AG10803 (cell line): ENCODE data around the gene DIPK1A.
"Not testable (repeated sequence)": the region's sequence is repeated elsewhere in the genome, so short reads cannot be mapped to it uniquely, and the experiment has no call there.

ENCODE experiments used
- DNase-seq: peaks from one replicate; pipeline ENCODE4 v3.0.0; 2010; ENCODE audit warnings: low read depth
- H3K4me3 ChIP-seq: 2 replicates; pipeline ENCODE4 v1.5.1; 2011; ENCODE audit warnings: mild to moderate bottlenecking, low read length, control low read depth
- TF ChIP-seq, protein P1 (sequence below): conservative IDR thresholded peaks from 2 replicates; pipeline ENCODE4 v1.5.1; 2011; ENCODE audit warnings: mild to moderate bottlenecking, low read length, control low read depth, inconsistent platforms

DIPK1A gene

GRCh38 chr1:92985101-92985500, 23.8 kb upstream of the DIPK1A start:
- no peak overlapping the region for H3K4me3 ChIP-seq
- TF ChIP-seq, protein P1, sequence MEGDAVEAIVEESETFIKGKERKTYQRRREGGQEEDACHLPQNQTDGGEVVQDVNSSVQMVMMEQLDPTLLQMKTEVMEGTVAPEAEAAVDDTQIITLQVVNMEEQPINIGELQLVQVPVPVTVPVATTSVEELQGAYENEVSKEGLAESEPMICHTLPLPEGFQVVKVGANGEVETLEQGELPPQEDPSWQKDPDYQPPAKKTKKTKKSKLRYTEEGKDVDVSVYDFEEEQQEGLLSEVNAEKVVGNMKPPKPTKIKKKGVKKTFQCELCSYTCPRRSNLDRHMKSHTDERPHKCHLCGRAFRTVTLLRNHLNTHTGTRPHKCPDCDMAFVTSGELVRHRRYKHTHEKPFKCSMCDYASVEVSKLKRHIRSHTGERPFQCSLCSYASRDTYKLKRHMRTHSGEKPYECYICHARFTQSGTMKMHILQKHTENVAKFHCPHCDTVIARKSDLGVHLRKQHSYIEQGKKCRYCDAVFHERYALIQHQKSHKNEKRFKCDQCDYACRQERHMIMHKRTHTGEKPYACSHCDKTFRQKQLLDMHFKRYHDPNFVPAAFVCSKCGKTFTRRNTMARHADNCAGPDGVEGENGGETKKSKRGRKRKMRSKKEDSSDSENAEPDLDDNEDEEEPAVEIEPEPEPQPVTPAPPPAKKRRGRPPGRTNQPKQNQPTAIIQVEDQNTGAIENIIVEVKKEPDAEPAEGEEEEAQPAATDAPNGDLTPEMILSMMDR: no peak
- no peak for DNase-seq

GRCh38 chr1:92980732-92981647, 19.7 kb upstream of the DIPK1A start:
- H3K4me3 ChIP-seq: no peak overlapping the region
- TF ChIP-seq, protein P1: no peak

DNA sequence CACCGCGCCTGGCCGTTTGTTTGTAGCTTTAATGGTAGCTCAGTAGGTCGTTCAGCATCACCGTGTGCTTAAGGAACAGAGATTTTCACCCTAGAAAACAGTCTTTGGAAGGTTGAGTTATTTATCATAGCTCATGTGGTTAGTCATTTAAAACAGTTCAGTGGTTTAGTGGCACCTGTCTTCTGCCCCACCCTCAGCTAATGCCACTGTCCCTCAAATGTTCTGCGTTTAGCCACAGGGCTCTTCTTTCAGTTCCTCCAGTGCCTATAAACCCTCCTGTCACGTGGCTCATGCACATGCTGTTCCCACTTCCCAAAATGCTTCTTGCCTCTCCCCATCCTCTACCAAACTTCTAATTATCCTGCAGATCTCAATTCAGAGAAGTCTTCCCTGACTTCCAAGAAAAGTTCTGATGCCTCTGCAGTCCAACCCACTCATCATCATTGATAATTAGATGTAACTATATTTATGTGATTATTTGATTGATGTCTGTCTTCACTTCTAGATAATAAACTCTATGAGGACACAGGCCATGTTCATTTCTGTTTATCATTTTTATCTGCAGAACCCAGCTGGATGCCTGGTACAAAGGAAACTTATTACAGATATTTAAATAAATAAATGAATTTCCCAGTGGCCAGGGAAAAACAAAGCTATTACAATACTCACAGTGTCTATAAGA, 14.4 kb upstream of the DIPK1A start:
- TF ChIP-seq, protein P1: no peak
- no peak for DNase-seq
- H3K4me3 ChIP-seq: no peak overlapping the region

More at GRCh38 chr1:92980732-92981647, 19.7 kb upstream of the DIPK1A start:
- no peak for DNase-seq

- not testable (repeated sequence) for DNase-seq, H3K4me3 ChIP-seq
Measured at GRCh38 chr1:92974112-92974511, 12.8 kb upstream of the DIPK1A start.

- TF ChIP-seq, protein P1: no peak
- DNase-seq: no peak
- H3K4me3 ChIP-seq: no peak overlapping the region
Measured at GRCh38 chr1:92973203-92973897, 12.1 kb upstream of the DIPK1A start.

GRCh38 chr1:92972409-92973129, 11.3 kb upstream of the DIPK1A start:
- no peak for DNase-seq
- TF ChIP-seq, protein P1: no peak
- no peak overlapping the region for H3K4me3 ChIP-seq

DNA sequence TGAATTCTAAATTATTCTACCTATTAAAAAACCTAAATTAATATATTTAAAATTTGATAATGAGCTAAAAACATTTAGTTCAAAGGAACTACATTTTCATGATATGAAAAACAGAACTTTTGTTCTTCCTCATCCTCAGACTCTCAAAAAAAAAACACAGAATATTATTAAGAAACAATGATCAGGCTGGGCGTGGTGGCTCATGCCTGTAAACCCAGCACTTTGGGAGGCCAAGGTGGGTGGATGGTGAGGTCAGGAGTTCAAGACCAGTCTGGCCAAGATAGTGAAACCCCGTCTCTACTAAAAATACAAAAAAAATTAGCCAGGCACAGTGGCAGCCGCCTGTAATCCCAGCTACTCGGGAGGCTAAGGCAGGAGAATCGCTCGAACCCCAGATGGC, 10.7 kb upstream of the DIPK1A start:
- not testable (repeated sequence) for DNase-seq, H3K4me3 ChIP-seq
